ENCODE data around the gene FEM1A. TPM values are rescaled to one million over a fixed set of nuclear protein-coding genes. Genes with fewer than 3 reads are reported as not detected.
A peak's percentile ranks its signal among the peaks of the same experiment; 100 is the strongest.
"Not testable (repeated sequence)": the region's sequence is repeated elsewhere in the genome, so short reads cannot be mapped to it uniquely, and the experiment has no call there.

Gene FEM1A
- polyA plus RNA-seq, 2 donors, result 5.2 to 6.1 TPM

DNA sequence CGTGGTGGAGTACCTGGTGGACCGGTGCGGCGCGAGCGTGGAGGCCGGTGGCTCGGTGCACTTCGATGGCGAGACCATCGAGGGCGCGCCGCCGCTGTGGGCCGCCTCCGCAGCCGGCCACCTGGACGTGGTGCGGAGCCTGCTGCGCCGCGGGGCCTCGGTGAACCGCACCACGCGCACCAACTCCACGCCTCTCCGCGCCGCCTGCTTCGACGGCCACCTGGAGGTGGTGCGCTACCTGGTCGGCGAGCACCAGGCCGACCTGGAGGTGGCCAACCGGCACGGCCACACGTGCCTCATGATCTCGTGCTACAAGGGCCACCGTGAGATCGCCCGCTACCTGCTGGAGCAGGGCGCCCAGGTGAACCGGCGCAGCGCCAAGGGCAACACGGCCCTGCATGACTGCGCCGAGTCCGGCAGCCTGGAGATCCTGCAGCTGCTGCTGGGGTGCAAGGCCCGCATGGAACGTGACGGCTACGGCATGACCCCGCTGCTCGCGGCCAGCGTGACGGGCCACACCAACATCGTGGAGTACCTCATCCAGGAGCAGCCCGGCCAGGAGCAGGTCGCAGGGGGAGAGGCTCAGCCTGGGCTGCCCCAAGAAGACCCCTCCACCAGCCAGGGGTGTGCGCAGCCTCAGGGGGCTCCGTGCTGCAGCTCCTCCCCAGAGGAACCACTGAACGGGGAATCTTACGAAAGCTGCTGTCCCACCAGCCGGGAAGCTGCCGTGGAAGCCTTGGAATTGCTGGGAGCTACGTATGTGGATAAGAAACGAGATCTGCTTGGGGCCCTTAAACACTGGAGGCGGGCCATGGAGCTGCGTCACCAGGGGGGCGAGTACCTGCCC lies 708 bp downstream of the FEM1A start:
- not testable (repeated sequence) for H3K9me3 ChIP-seq (ENCODE audit: control insufficient read depth in 2 of 2, insufficient read depth in 1 of 2, low read depth in 1 of 2, low read length in 1 of 2); H3K27me3 ChIP-seq (ENCODE audit: control insufficient read depth in 1 of 2, insufficient read depth in 2 of 2, low read length in 2 of 2)
- H3K4me3 ChIP-seq (ENCODE audit: low read depth in 1 of 2, low read length in 2 of 2), result peak overlapping the region; percentile 83 to 95
- peaks cover 0 to 21% of the 10 kb centered on the region in 2 donors for H3K4me1 ChIP-seq (ENCODE audit: control insufficient read depth in 2 of 2, insufficient read depth in 2 of 2, low read length in 1 of 2)
- H3K27ac ChIP-seq (ENCODE audit: low read depth in 2 of 2, low read length in 1 of 2), result peak overlapping the region; percentile 92
- peaks cover 6 to 13% of the 10 kb centered on the region in 2 donors for H3K36me3 ChIP-seq (ENCODE audit: control insufficient read depth in 2 of 2, insufficient read depth in 2 of 2, low read length in 1 of 2)
- 7 to 8% methylated on average over 74 to 75 of the region's 75 CpGs for WGBS, 2 donors

DNA sequence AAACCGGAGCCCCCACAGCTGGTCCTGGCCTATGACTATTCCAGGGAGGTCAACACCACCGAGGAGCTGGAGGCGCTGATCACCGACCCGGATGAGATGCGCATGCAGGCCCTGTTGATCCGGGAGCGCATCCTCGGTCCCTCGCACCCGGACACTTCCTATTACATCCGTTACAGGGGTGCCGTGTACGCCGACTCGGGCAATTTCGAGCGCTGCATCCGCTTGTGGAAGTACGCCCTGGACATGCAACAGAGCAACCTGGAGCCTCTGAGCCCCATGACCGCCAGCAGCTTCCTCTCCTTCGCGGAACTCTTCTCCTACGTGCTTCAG lies 1.3 kb downstream of the FEM1A start:
- WGBS, 2 donors, result 79 to 82% methylated on average over 21 to 24 of the region's 24 CpGs
- H3K4me3 ChIP-seq (ENCODE audit: low read depth in 1 of 2, low read length in 2 of 2), result peak overlapping the region; percentile 83 to 95

GRCh38 chr19:4793278-4793677 lies 1.7 kb downstream of the FEM1A start:
- WGBS, 2 donors, result 80 to 84% methylated on average over 19 of the region's 19 CpGs
- Histone ChIP-seq H3K4me1 (ENCODE audit: control insufficient read depth in 2 of 2, insufficient read depth in 2 of 2, low read length in 1 of 2) (peaks cover 0 to 21% of the 10 kb centered on the region in 2 donors), H3K36me3 (ENCODE audit: control insufficient read depth in 2 of 2, insufficient read depth in 2 of 2, low read length in 1 of 2) (peaks cover 6 to 13% of the 10 kb centered on the region in 2 donors)
- not testable (repeated sequence) for H3K4me3 ChIP-seq (ENCODE audit: low read depth in 1 of 2, low read length in 2 of 2); H3K27ac ChIP-seq (ENCODE audit: low read depth in 2 of 2, low read length in 1 of 2); H3K9me3 ChIP-seq (ENCODE audit: control insufficient read depth in 2 of 2, insufficient read depth in 1 of 2, low read depth in 1 of 2, low read length in 1 of 2); H3K27me3 ChIP-seq (ENCODE audit: control insufficient read depth in 1 of 2, insufficient read depth in 2 of 2, low read length in 2 of 2)

More for the DNA sequence above, 1.3 kb downstream of the FEM1A start:
- H3K9me3 ChIP-seq (ENCODE audit: control insufficient read depth in 2 of 2, insufficient read depth in 1 of 2, low read depth in 1 of 2, low read length in 1 of 2); H3K27me3 ChIP-seq (ENCODE audit: control insufficient read depth in 1 of 2, insufficient read depth in 2 of 2, low read length in 2 of 2): not testable (repeated sequence)
- H3K27ac ChIP-seq (ENCODE audit: low read depth in 2 of 2, low read length in 1 of 2), result peak overlapping the region in 1 of 2 donors; percentile 21
- H3K4me1 ChIP-seq (ENCODE audit: control insufficient read depth in 2 of 2, insufficient read depth in 2 of 2, low read length in 1 of 2), result peaks cover 0 to 21% of the 10 kb centered on the region in 2 donors
- peaks cover 6 to 13% of the 10 kb centered on the region in 2 donors for H3K36me3 ChIP-seq (ENCODE audit: control insufficient read depth in 2 of 2, insufficient read depth in 2 of 2, low read length in 1 of 2)

- peak overlapping the region in 1 of 2 donors; percentile 22 for H3K4me3 ChIP-seq (ENCODE audit: low read depth in 1 of 2, low read length in 2 of 2)
- peaks cover 6 to 17% of the 10 kb centered on the region in 2 donors for H3K36me3 ChIP-seq (ENCODE audit: control insufficient read depth in 2 of 2, insufficient read depth in 2 of 2, low read length in 1 of 2)
- WGBS, 2 donors, result 53 to 62% methylated on average over 11 of the region's 11 CpGs
- no peaks in the 10 kb centered on the region for H3K9me3 ChIP-seq (ENCODE audit: control insufficient read depth in 2 of 2, insufficient read depth in 1 of 2, low read depth in 1 of 2, low read length in 1 of 2)
- peaks cover 0 to 21% of the 10 kb centered on the region in 2 donors for H3K4me1 ChIP-seq (ENCODE audit: control insufficient read depth in 2 of 2, insufficient read depth in 2 of 2, low read length in 1 of 2)
- peak overlapping the region; percentile 81 to 92 for H3K27ac ChIP-seq (ENCODE audit: low read depth in 2 of 2, low read length in 1 of 2)
- H3K27me3 ChIP-seq (ENCODE audit: control insufficient read depth in 1 of 2, insufficient read depth in 2 of 2, low read length in 2 of 2), result no peaks in the 10 kb centered on the region
Observed at GRCh38 chr19:4794971-4795370, 3.4 kb downstream of the FEM1A start.

GRCh38 chr19:4795400-4795799 lies 3.9 kb downstream of the FEM1A start:
- H3K36me3 ChIP-seq (ENCODE audit: control insufficient read depth in 2 of 2, insufficient read depth in 2 of 2, low read length in 1 of 2), result peaks cover 6 to 17% of the 10 kb centered on the region in 2 donors
- peak overlapping the region in 1 of 2 donors; percentile 22 for H3K4me3 ChIP-seq (ENCODE audit: low read depth in 1 of 2, low read length in 2 of 2)
- H3K4me1 ChIP-seq (ENCODE audit: control insufficient read depth in 2 of 2, insufficient read depth in 2 of 2, low read length in 1 of 2), result peaks cover 2 to 25% of the 10 kb centered on the region in 2 donors
- no peaks in the 10 kb centered on the region for H3K27me3 ChIP-seq (ENCODE audit: control insufficient read depth in 1 of 2, insufficient read depth in 2 of 2, low read length in 2 of 2)
- H3K27ac ChIP-seq (ENCODE audit: low read depth in 2 of 2, low read length in 1 of 2), result peak overlapping the region; percentile 81 to 92
- WGBS, 2 donors, result 42 to 61% methylated on average over 9 of the region's 9 CpGs
- no peaks in the 10 kb centered on the region for H3K9me3 ChIP-seq (ENCODE audit: control insufficient read depth in 2 of 2, insufficient read depth in 1 of 2, low read depth in 1 of 2, low read length in 1 of 2)

- WGBS, 2 donors, result 41 to 51% methylated on average over 23 of the region's 23 CpGs
- peak overlapping the region; percentile 89 to 94 for H3K27ac ChIP-seq (ENCODE audit: low read depth in 2 of 2, low read length in 1 of 2)
- peak overlapping the region in 1 of 2 donors; percentile 17 for H3K4me3 ChIP-seq (ENCODE audit: low read depth in 1 of 2, low read length in 2 of 2)
- H3K9me3 ChIP-seq (ENCODE audit: control insufficient read depth in 2 of 2, insufficient read depth in 1 of 2, low read depth in 1 of 2, low read length in 1 of 2), result no peaks in the 10 kb centered on the region
- no peaks in the 10 kb centered on the region for H3K27me3 ChIP-seq (ENCODE audit: control insufficient read depth in 1 of 2, insufficient read depth in 2 of 2, low read length in 2 of 2)
- peaks cover 2 to 9% of the 10 kb centered on the region in 2 donors for H3K4me1 ChIP-seq (ENCODE audit: control insufficient read depth in 2 of 2, insufficient read depth in 2 of 2, low read length in 1 of 2)
- H3K36me3 ChIP-seq (ENCODE audit: control insufficient read depth in 2 of 2, insufficient read depth in 2 of 2, low read length in 1 of 2), result peaks cover 4 to 6% of the 10 kb centered on the region in 2 donors
Observed at GRCh38 chr19:4800591-4801081, 9.1 kb downstream of the FEM1A start.

- Histone ChIP-seq H3K4me1 (ENCODE audit: control insufficient read depth in 2 of 2, insufficient read depth in 2 of 2, low read length in 1 of 2) (peaks cover 2 to 9% of the 10 kb centered on the region in 2 donors), H3K9me3 (ENCODE audit: control insufficient read depth in 2 of 2, insufficient read depth in 1 of 2, low read depth in 1 of 2, low read length in 1 of 2) (no peaks in the 10 kb centered on the region), H3K36me3 (ENCODE audit: control insufficient read depth in 2 of 2, insufficient read depth in 2 of 2, low read length in 1 of 2) (peaks cover 4 to 6% of the 10 kb centered on the region in 2 donors), H3K27me3 (ENCODE audit: control insufficient read depth in 1 of 2, insufficient read depth in 2 of 2, low read length in 2 of 2) (no peaks in the 10 kb centered on the region), H3K27ac (ENCODE audit: low read depth in 2 of 2, low read length in 1 of 2) (peak overlapping the region; percentile 85 to 94), H3K4me3 (ENCODE audit: low read depth in 1 of 2, low read length in 2 of 2) (no peak overlapping the region)
- WGBS, 2 donors, result 61 to 69% methylated on average over 3 of the region's 3 CpGs
Observed at GRCh38 chr19:4801085-4801619, 9.6 kb downstream of the FEM1A start.

- WGBS, 2 donors, result 74 to 82% methylated on average over 7 of the region's 7 CpGs
- no peaks in the 10 kb centered on the region for H3K27me3 ChIP-seq (ENCODE audit: control insufficient read depth in 1 of 2, insufficient read depth in 2 of 2, low read length in 2 of 2)
- no peak overlapping the region for H3K4me3 ChIP-seq (ENCODE audit: low read depth in 1 of 2, low read length in 2 of 2)
- peaks cover 2 to 9% of the 10 kb centered on the region in 2 donors for H3K4me1 ChIP-seq (ENCODE audit: control insufficient read depth in 2 of 2, insufficient read depth in 2 of 2, low read length in 1 of 2)
- no peaks in the 10 kb centered on the region for H3K9me3 ChIP-seq (ENCODE audit: control insufficient read depth in 2 of 2, insufficient read depth in 1 of 2, low read depth in 1 of 2, low read length in 1 of 2)
- no peak overlapping the region for H3K27ac ChIP-seq (ENCODE audit: low read depth in 2 of 2, low read length in 1 of 2)
- H3K36me3 ChIP-seq (ENCODE audit: control insufficient read depth in 2 of 2, insufficient read depth in 2 of 2, low read length in 1 of 2), result peaks cover 0 to 4% of the 10 kb centered on the region in 2 donors
Observed at GRCh38 chr19:4802711-4803110, 11.2 kb downstream of the FEM1A start.

GRCh38 chr19:4803736-4804695 lies 12.5 kb downstream of the FEM1A start:
- no peaks in the 10 kb centered on the region for H3K36me3 ChIP-seq (ENCODE audit: control insufficient read depth in 2 of 2, insufficient read depth in 2 of 2, low read length in 1 of 2)
- 46% methylated on average over 33 of the region's 33 CpGs for WGBS, 2 donors
- no peaks in the 10 kb centered on the region for H3K9me3 ChIP-seq (ENCODE audit: control insufficient read depth in 2 of 2, insufficient read depth in 1 of 2, low read depth in 1 of 2, low read length in 1 of 2)
- H3K27me3 ChIP-seq (ENCODE audit: control insufficient read depth in 1 of 2, insufficient read depth in 2 of 2, low read length in 2 of 2), result no peaks in the 10 kb centered on the region
- peaks cover 2 to 9% of the 10 kb centered on the region in 2 donors for H3K4me1 ChIP-seq (ENCODE audit: control insufficient read depth in 2 of 2, insufficient read depth in 2 of 2, low read length in 1 of 2)
- H3K4me3 ChIP-seq (ENCODE audit: low read depth in 1 of 2, low read length in 2 of 2), result no peak overlapping the region
- no peak overlapping the region for H3K27ac ChIP-seq (ENCODE audit: low read depth in 2 of 2, low read length in 1 of 2)
